HUES48 (cell line): ENCODE results near the gene TMED8.
"Not testable (repeated sequence)": the region's sequence is repeated elsewhere in the genome, so short reads cannot be mapped to it uniquely, and the experiment has no call there.

Source experiments
- H3K27ac ChIP-seq: one replicate; pipeline ENCODE4 v1.7.0; 2013; ENCODE audit warnings: low read depth, low read length, inconsistent platforms
- H3K27me3 ChIP-seq: 2 replicates; pipeline ENCODE4 v1.6.1; 2013; ENCODE audit warnings: mild to moderate bottlenecking, low read length; ENCODE audit not compliant: control insufficient read depth, insufficient read depth
- H3K36me3 ChIP-seq: 2 replicates; pipeline ENCODE4 v1.6.1; 2013; ENCODE audit warnings: low read length; ENCODE audit not compliant: control insufficient read depth, insufficient read depth
- H3K4me1 ChIP-seq: 2 replicates; pipeline ENCODE4 v1.6.1; 2013; ENCODE audit warnings: mild to moderate bottlenecking, low read length; ENCODE audit not compliant: control insufficient read depth, insufficient read depth
- H3K4me3 ChIP-seq: 2 replicates; pipeline ENCODE4 v1.5.1; 2013; ENCODE audit warnings: mild to moderate bottlenecking, low read depth, low read length
- H3K9ac ChIP-seq: 2 replicates; pipeline ENCODE4 v1.6.1; 2013; ENCODE audit warnings: mild to moderate bottlenecking, low read depth, low read length, moderate library complexity
- H3K9me3 ChIP-seq: 2 replicates; pipeline ENCODE4 v1.6.1; 2013; ENCODE audit warnings: low read length; ENCODE audit not compliant: control insufficient read depth, insufficient read depth

Gene TMED8, protein sequence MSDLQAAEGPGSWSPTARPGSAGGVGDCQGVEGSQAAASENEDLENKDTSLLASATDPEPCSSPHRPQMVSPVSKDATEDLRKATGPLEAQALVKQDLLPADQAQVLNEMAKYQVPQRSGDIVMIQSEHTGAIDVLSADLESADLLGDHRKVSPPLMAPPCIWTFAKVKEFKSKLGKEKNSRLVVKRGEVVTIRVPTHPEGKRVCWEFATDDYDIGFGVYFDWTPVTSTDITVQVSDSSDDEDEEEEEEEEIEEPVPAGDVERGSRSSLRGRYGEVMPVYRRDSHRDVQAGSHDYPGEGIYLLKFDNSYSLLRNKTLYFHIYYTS

DNA sequence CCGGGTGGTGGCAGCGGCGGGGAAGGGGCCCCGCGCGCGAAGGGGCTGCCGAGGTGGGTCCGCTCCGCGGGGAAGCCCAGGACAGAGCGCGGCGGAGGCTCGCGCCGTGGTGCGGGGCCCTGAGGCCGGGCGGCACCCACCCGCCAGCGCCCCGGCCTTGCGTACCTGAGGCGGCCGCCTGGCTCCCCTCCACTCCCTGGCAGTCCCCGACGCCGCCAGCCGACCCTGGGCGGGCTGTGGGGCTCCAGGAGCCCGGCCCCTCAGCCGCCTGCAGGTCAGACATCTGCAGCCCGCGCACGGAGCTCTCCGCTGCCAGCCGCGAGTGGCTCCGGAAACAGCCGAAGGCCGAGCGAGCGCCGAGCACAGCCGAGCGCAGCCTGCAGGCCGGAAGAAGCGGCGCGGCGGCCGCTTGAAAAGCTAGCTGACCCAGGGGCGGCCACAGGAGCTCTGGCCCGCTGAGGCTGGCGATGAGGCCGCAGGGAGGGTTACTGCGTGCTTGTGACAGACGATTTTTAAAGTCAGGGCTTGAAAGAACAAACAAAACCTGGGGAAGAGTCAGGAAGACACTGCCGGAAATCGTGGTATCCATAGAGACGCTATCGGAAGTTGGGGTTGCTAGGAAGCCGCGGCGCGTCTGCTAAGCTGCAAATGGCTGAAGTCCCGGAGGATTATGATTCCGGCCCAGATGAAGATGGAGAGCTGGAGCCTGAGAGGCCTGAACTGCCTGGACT is at the start of gene TMED8, which contains the start of gene SAMD15:
TSS of gene TMED8 (minus strand) at position 324 of the 731 bp plus-strand sequence. CDS start at position 283, 41 bp downstream.
TSS of gene SAMD15 (plus strand) at position 609 of the 731 bp plus-strand sequence. CDS start at position 649, 40 bp downstream.
- H3K9ac ChIP-seq = peak within 1 kb of the TSS; percentile 71; the same call in 1 of the 2 replicates
- H3K9me3 ChIP-seq = no peaks in the 10 kb centered on the region
- 0 out of 2 replicates have a peak, but pooled peaks cover 4% of the 10 kb centered on the region for H3K27me3 ChIP-seq
- H3K4me3 ChIP-seq = peak within 1 kb of the TSS; percentile 74
- no peaks in the 10 kb centered on the region for H3K36me3 ChIP-seq
- H3K4me1 ChIP-seq = peaks cover 14% of the 10 kb centered on the region
- peak within 1 kb of the TSS; percentile 81 for H3K27ac ChIP-seq

DNA sequence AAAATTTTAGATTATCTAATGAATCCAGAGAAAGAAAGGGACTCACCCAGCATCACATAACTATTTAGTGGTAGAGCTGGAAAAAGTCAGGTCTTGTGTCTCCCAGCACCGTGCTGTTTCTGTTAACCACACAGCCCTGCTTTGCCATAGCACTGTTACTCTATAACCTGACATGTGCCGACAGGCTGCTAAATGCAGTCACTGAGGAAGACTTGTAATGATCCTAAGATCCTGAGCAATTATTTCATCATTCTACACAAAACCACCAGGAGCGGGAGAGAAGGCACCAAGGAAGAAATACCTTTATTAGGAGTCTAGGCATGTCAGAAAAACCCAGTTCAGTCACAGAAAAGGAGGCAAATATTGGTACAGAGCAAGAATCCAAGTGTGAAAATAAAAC is 49.5 kb upstream of the TMED8 start:
- Histone ChIP-seq H3K27me3 (no peaks in the 10 kb centered on the region), H3K27ac (no peak overlapping the region), H3K4me1 (0 out of 2 replicates have a peak, but pooled peaks cover 11% of the 10 kb centered on the region), H3K4me3 (no peak overlapping the region), H3K9ac (no peak overlapping the region), H3K9me3 (no peaks in the 10 kb centered on the region), H3K36me3 (peaks cover 78% of the 10 kb centered on the region)

DNA sequence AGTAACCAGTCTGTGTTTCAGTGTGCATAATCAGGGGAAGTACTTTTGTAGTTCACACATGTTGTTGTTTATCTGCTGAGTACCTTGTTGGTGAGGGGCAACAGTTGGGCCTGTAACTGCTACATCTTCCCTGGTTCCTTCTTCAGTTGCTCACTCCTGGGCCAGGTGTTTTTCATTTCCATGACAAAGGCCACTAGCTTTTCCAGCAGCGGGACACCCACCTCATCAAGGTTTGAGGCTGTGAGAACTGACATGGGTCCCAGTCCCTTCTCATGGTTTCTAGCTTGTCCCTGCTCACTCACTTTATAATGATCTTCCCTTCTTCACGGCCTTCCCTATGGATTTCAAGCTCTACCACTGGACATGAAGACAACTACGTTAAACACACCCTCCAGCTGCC is 48.0 kb upstream of the TMED8 start:
- no peak overlapping the region for H3K9ac ChIP-seq
- no peaks in the 10 kb centered on the region for H3K27me3 ChIP-seq
- H3K27ac ChIP-seq = no peak overlapping the region
- H3K4me3 ChIP-seq = no peak overlapping the region
- peaks cover 2% of the 10 kb centered on the region for H3K9me3 ChIP-seq
- peaks cover 69% of the 10 kb centered on the region for H3K36me3 ChIP-seq
- 0 out of 2 replicates have a peak, but pooled peaks cover 11% of the 10 kb centered on the region for H3K4me1 ChIP-seq

DNA sequence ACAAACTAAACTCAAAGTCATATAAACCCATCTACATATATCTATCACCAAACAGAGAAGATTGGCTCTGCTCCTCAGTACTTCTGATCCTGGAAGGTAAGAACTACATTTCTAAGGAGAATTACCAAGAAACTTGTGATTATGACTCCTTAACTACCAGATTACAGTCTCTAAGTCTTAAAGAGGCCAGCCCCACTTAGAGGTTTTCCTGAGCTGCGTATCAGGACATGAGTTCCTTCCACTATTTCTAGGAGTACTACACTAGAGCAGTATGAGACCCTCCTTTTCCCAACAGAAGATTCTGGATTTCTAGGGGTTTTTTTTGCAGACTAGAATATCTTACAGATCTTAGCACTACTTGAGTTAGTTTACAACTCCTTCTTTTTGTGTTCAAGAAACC is 46.5 kb upstream of the TMED8 start, which contains the start of gene NOXRED1:
TSS of gene NOXRED1 (minus strand) at position 101 of the 400 bp plus-strand sequence. CDS start 634 bp downstream, outside the sequence.
- Histone ChIP-seq H3K27ac (no peak within 1 kb of the TSS), H3K9me3 (peaks cover 10% of the 10 kb centered on the region), H3K27me3 (no peaks in the 10 kb centered on the region), H3K36me3 (peaks cover 55% of the 10 kb centered on the region), H3K9ac (no peak within 1 kb of the TSS), H3K4me1 (0 out of 2 replicates have a peak, but pooled peaks cover 11% of the 10 kb centered on the region), H3K4me3 (no peak within 1 kb of the TSS)

DNA sequence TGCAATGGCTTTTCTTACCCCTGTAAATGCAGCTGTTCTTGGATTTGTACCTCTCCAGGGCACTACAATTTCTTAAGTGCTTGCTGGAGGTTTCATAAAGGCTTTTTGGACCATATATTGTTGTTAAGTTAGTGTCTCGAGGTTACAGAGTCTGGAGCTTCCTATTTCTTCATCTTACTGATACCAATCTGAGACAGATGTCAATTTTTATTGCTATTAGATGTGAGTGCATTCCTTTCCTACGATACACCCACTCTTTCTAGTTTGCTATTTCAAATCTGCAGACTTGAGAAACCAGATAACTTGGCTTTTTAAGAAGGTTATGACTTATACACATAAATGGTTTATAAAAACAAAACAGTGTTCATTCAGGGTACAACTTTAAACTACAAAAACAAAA is 44.3 kb upstream of the TMED8 start:
- no peak overlapping the region for H3K9ac ChIP-seq
- H3K4me3 ChIP-seq = no peak overlapping the region
- no peak overlapping the region for H3K27ac ChIP-seq
- H3K4me1 ChIP-seq = 0 out of 2 replicates have a peak, but pooled peaks cover 11% of the 10 kb centered on the region
- H3K36me3 ChIP-seq = peaks cover 33% of the 10 kb centered on the region
- peaks cover 12% of the 10 kb centered on the region for H3K9me3 ChIP-seq
- H3K27me3 ChIP-seq = no peaks in the 10 kb centered on the region

DNA sequence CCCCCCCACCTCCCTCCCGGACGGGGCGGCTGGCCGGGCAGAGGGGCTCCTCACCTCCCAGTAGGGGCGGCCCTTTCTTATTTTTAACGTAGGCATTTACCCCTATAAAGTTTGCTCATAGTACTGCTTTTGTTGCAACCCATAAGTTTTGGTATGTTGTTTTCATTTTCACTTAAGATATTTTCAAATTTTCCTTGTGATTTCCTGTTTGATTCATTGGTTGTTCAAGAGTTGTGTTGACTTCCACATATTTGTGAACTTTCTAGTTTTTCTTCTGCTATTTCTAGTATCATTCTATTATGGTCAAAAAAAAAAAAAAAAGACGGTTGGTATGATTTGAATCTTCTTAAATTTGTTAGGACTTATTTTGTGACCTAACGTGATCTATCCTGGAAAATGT is 39.9 kb upstream of the TMED8 start:
- H3K4me1 ChIP-seq = no peaks in the 10 kb centered on the region
- H3K27me3 ChIP-seq = no peaks in the 10 kb centered on the region
- no peak overlapping the region for H3K27ac ChIP-seq
- H3K9me3 ChIP-seq = peaks cover 12% of the 10 kb centered on the region
- H3K4me3 ChIP-seq = no peak overlapping the region
- no peak overlapping the region for H3K9ac ChIP-seq
- no peaks in the 10 kb centered on the region for H3K36me3 ChIP-seq

DNA sequence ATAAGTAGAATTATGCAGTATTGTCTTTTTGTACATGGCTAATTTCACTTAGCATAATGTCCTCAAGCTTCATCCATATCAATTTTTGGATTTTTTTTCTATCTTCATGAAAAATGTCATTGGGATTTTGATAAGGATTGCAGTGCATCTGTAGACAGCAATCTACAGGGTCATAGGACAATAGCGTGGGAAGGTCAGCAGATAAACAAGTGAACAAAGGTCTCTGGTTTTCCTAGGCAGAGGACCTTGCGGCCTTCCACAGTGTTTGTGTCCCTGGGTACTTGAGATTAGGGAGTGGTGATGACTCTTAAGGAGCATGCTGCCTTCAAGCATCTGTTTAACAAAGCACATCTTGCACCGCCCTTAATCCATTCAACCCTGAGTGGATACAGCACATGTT is 39.2 kb upstream of the TMED8 start:
- peaks cover 12% of the 10 kb centered on the region for H3K9me3 ChIP-seq
- not testable (repeated sequence) for H3K36me3 ChIP-seq, H3K4me1 ChIP-seq, H3K4me3 ChIP-seq, H3K9ac ChIP-seq, H3K27me3 ChIP-seq, H3K27ac ChIP-seq

DNA sequence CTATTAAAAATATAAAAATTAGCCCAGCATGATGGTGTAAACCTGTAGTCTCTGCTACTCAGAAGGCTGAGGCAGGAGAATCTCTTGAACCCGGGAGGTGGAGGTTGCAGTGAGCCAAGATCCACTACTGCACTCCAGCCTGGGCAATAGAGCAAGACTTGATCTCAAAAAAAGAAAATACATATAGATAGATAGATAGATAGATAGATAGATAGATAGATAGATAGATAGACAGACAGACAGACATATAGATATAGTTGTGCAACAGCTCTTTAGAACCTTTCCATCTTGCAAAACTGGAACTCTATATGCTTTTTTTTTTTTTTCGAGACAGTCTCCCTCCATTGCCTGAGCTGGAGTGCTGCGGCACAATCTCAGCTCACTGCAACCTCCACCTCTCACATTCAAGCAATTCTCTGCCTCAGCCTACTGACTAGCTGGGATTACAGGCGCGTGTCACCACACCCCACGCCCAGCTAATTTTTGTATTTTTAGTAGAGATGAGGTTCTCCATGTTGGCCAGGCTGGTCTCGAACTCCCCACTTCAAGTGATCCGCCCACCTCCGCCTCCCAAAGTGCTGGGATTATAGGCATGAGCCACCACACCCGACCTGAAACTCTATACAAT is 38.6 kb upstream of the TMED8 start:
- H3K27me3 ChIP-seq, H3K36me3 ChIP-seq, H3K4me1 ChIP-seq, H3K9ac ChIP-seq, H3K27ac ChIP-seq, H3K4me3 ChIP-seq: not testable (repeated sequence)
- H3K9me3 ChIP-seq = peaks cover 12% of the 10 kb centered on the region

DNA sequence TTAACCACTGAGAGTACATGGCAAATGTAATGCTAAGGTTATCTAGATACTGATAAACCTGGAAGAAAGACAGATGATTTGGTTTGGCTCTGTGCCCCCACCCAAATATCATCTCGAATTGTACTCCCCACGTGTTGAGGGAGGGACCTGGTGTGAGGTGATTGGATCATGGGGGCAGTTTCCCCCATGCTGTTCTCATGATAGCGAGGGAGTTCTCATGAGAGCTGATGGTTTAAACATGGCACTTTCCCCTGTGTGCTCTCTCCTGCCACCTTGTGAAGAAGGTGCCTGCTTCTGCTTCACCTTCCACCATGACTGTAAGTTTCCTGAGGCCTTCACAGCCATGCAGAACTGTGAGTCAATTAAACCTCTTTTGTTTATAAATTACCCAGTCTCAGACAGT is 32.2 kb upstream of the TMED8 start:
- Histone ChIP-seq H3K4me1 (no peaks in the 10 kb centered on the region), H3K9me3 (no peaks in the 10 kb centered on the region), H3K27ac (no peak overlapping the region), H3K27me3 (no peaks in the 10 kb centered on the region), H3K4me3 (no peak overlapping the region), H3K9ac (no peak overlapping the region), H3K36me3 (no peaks in the 10 kb centered on the region)

DNA sequence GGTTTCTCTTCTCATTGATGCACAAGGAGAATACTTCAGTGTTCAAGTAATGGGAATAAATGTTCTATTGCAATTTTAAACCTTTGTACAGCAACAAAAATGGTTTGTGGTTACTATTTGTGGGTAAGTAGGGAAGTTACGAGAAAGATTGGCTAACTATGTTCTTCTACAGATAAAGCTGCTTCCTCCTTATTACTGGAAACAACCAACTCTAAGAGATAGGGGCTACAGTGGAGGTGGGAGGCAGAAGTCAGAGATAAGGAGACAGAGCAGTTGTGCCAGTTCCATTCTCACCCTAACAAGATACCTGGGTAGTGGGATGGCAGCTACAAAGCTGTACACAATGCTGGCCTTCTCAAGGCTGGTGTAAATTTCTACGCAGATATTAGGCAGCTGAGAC is 30.3 kb upstream of the TMED8 start:
- H3K4me1 ChIP-seq = no peaks in the 10 kb centered on the region
- H3K36me3 ChIP-seq = no peaks in the 10 kb centered on the region
- no peak overlapping the region for H3K4me3 ChIP-seq
- H3K9me3 ChIP-seq = no peaks in the 10 kb centered on the region
- H3K9ac ChIP-seq = no peak overlapping the region
- H3K27ac ChIP-seq = no peak overlapping the region
- H3K27me3 ChIP-seq = no peaks in the 10 kb centered on the region
